Thyroid gland (tissue), 4 donors: ENCODE measurements around the gene PIF1. TPM values are rescaled to one million over a fixed set of nuclear protein-coding genes. Genes with fewer than 3 reads are reported as not detected.

ENCODE experiments used
- DNase-seq, 2 donors: peaks; one replicate each; pipeline ENCODE4 v3.0.0-alpha.2; 2019
- H3K27ac ChIP-seq, 3 donors: fragments of 200-600 bp; sonication (generic); 1 replicate in 2 of 3; 2 replicates in 1 of 3; pipeline ENCODE4 v1.5.1; 2016 to 2019; ENCODE audit warnings: mild to moderate bottlenecking in 1 of 3, moderate library complexity in 1 of 3
- H3K27me3 ChIP-seq: fragments of 200-600 bp; sonication (generic); one replicate; pipeline ENCODE4 v1.5.1; 2019
- H3K36me3 ChIP-seq, 2 donors: fragments of 200-600 bp; sonication (generic); one replicate each; pipeline ENCODE4 v1.5.1; 2016 to 2019
- H3K4me1 ChIP-seq, 2 donors: fragments of 200-600 bp; sonication (generic); one replicate each; pipeline ENCODE4 v1.5.1; 2017 to 2019
- H3K4me3 ChIP-seq, 3 donors: fragments of 200-600 bp; sonication (generic); replicated peaks in 1 of 3; 1 replicate in 2 of 3; 2 replicates in 1 of 3; pipeline ENCODE4 v1.5.1; 2016; ENCODE audit warnings: mild to moderate bottlenecking in 1 of 3
- H3K9me3 ChIP-seq: fragments of 200-600 bp; sonication (generic); one replicate; pipeline ENCODE4 v1.5.1; 2017
- CTCF ChIP-seq, 6 experiments: fragments of 200-600 bp in 3 of 6; fragments of 450-650 bp in 3 of 6; sonication (generic) in 3 of 6; IDR thresholded peaks; one replicate each; pipeline ENCODE4 v1.5.1; 2016 to 2019; ENCODE audit warnings: antibody characterized with exemption in 6 of 6, mild to moderate bottlenecking in 2 of 6, inconsistent platforms in 1 of 6, moderate library complexity in 1 of 6
- POLR2A ChIP-seq, 2 donors: fragments of 450-650 bp; IDR thresholded peaks; one replicate each; pipeline ENCODE4 v1.6.1; 2017; ENCODE audit warnings: antibody characterized with exemption in 2 of 2, mild to moderate bottlenecking in 2 of 2, moderate library complexity in 1 of 2
- WGBS, 2 donors: methylation state at CpG; one replicate each; pipeline ENCODE4 v1.1.5; 2017; 5-methylcytosine and 5-hydroxymethylcytosine counted together
- intact Hi-C: fragments of 100-400 bp; cut with DNase I; formaldehyde crosslinking; loops from one replicate; pipeline ENCODE4 v1.15.1; 2023
- total RNA-seq, 4 donors: library from RNA; depleted of rRNA; stranded (reverse); fragments of >200 nt; gene quantifications; one replicate each; pipeline ENCODE4 v1.2.3, GENCODE V29; 2016

Gene PIF1
- total RNA-seq, 4 donors from 2014 or later, result 0.33 to 1.1 (median 0.54) TPM; not detected in 1

GRCh38 chr15:64782751-64783150 lies 42.7 kb downstream of the PIF1 start:
- peaks cover 0 to 8% of the 10 kb centered on the region in 2 donors for H3K4me1 ChIP-seq
- TF ChIP-seq POLR2A (IDR thresholded peaks at IDR 0.05), result no peak
- no peak for TF ChIP-seq CTCF (IDR thresholded peaks at IDR 0.05)
- no peak overlapping the region for H3K4me3 ChIP-seq
- WGBS, 2 donors, result 63 to 69% methylated on average over 5 of the region's 5 CpGs
- intact Hi-C loops, result no loop called here
- no peaks in the 10 kb centered on the region for H3K27me3 ChIP-seq
- H3K27ac ChIP-seq, result no peak overlapping the region
- no peaks in the 10 kb centered on the region for H3K36me3 ChIP-seq
- H3K9me3 ChIP-seq, result no peaks in the 10 kb centered on the region
- peak; percentile 35 to 45 for DNase-seq

- no peaks in the 10 kb centered on the region for H3K9me3 ChIP-seq
- 83 to 85% methylated on average over 6 of the region's 6 CpGs for WGBS, 2 donors
- H3K4me3 ChIP-seq, result no peak overlapping the region
- no peaks in the 10 kb centered on the region for H3K27me3 ChIP-seq
- H3K4me1 ChIP-seq, result peaks cover 3 to 7% of the 10 kb centered on the region in 2 donors
- H3K36me3 ChIP-seq, result no peaks in the 10 kb centered on the region
- peak overlapping the region in 1 of 3 donors; percentile 30 for H3K27ac ChIP-seq
- no peak for DNase-seq
- intact Hi-C loops, result no loop called here
- no peak for TF ChIP-seq POLR2A (IDR thresholded peaks at IDR 0.05)
- no peak for TF ChIP-seq CTCF (IDR thresholded peaks at IDR 0.05)
Observed at GRCh38 chr15:64781299-64781698, 44.1 kb downstream of the PIF1 start.

GRCh38 chr15:64780600-64781156 lies 44.8 kb downstream of the PIF1 start:
- Histone ChIP-seq H3K36me3 (no peaks in the 10 kb centered on the region), H3K4me3 (no peak overlapping the region), H3K27ac (no peak overlapping the region), H3K4me1 (peaks cover 6 to 11% of the 10 kb centered on the region in 2 donors), H3K9me3 (no peaks in the 10 kb centered on the region), H3K27me3 (no peaks in the 10 kb centered on the region)
- DNase-seq, result no peak
- intact Hi-C loops, result no loop called here
- 82 to 84% methylated on average over 8 of the region's 8 CpGs for WGBS, 2 donors
- TF ChIP-seq CTCF (IDR thresholded peaks at IDR 0.05), result no peak
- no peak for TF ChIP-seq POLR2A (IDR thresholded peaks at IDR 0.05)

GRCh38 chr15:64779630-64780029 lies 45.8 kb downstream of the PIF1 start:
- Histone ChIP-seq H3K4me1 (peaks cover 6 to 11% of the 10 kb centered on the region in 2 donors), H3K27ac (no peak overlapping the region), H3K4me3 (no peak overlapping the region), H3K36me3 (no peaks in the 10 kb centered on the region), H3K27me3 (no peaks in the 10 kb centered on the region), H3K9me3 (no peaks in the 10 kb centered on the region)
- TF ChIP-seq CTCF (IDR thresholded peaks at IDR 0.05) (no peak), POLR2A (IDR thresholded peaks at IDR 0.05) (no peak)
- WGBS, 2 donors, result 100% methylated on average over 1 of the region's 1 CpG
- intact Hi-C loops, result no loop called here
- DNase-seq, result no peak

DNA sequence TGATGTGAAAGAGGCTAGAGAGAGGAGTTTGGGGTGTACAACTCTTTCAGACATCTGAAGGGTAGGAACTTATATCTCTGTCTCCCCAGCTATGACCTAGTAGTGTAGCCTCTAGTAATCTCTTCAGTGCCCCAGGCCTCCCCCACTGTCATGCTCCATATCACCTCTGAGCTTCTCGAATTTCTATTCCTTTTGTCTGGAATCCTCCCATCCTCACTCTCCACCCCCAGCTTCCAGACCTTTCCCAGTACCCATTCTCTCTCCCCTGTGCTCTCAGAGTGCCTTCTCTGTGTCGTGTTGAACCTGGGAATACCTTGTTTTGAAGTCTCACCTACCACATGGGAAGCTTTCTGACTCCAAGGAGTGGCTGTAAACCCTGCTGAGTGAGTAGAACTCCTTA lies 46.4 kb downstream of the PIF1 start:
- no peak for TF ChIP-seq CTCF (IDR thresholded peaks at IDR 0.05)
- TF ChIP-seq POLR2A (IDR thresholded peaks at IDR 0.05), result no peak
- no peak overlapping the region for H3K4me3 ChIP-seq
- WGBS, 2 donors, result 87 to 88% methylated on average over 2 of the region's 2 CpGs
- no peaks in the 10 kb centered on the region for H3K27me3 ChIP-seq
- peaks cover 6 to 14% of the 10 kb centered on the region in 2 donors for H3K4me1 ChIP-seq
- H3K27ac ChIP-seq, result no peak overlapping the region
- intact Hi-C loops, result no loop called here
- H3K9me3 ChIP-seq, result no peaks in the 10 kb centered on the region
- H3K36me3 ChIP-seq, result no peaks in the 10 kb centered on the region
- no peak for DNase-seq
